Ovary (tissue), 10 donors: ENCODE results near the gene CLRN2. TPM values are rescaled to one million over a fixed set of nuclear protein-coding genes. Genes with fewer than 3 reads are reported as not detected.

ENCODE experiments used
- DNase-seq, 5 donors: peaks; one replicate each; pipeline ENCODE4 v3.0.0-alpha.2; 2019 to 2020
- H3K27ac ChIP-seq, 2 donors: fragments of 200-600 bp; one replicate each; pipeline versions ENCODE4 v1.5.1 to v1.8.0; 2019 to 2022
- H3K27me3 ChIP-seq: fragments of 200-600 bp; one replicate; pipeline ENCODE4 v1.8.0; 2022
- H3K36me3 ChIP-seq: fragments of 200-600 bp; sonication (generic); one replicate; pipeline ENCODE4 v1.5.1; 2019
- H3K4me1 ChIP-seq: one replicate; pipeline ENCODE4 v1.8.1; 2013; ENCODE audit warnings: mild to moderate bottlenecking, moderate library complexity; ENCODE audit not compliant: insufficient read depth
- H3K4me3 ChIP-seq: fragments of 200-600 bp; sonication (generic); one replicate; pipeline ENCODE4 v1.5.1; 2017
- H3K9me3 ChIP-seq, 2 donors: fragments of 200-600 bp in 1 of 2; sonication (generic) in 1 of 2; one replicate each; pipeline versions ENCODE4 v1.5.1 to v1.8.1; 2013 to 2019; ENCODE audit warnings: mild to moderate bottlenecking in 1 of 2, moderate library complexity in 1 of 2
- EP300 ChIP-seq: sonication (generic); formaldehyde crosslinking; IDR thresholded peaks from one replicate; pipeline ENCODE4 v1.6.1; 2017; ENCODE audit warnings: antibody characterized with exemption
- POLR2A ChIP-seq: fragments of 450-650 bp; IDR thresholded peaks from one replicate; pipeline ENCODE4 v1.6.1; 2017; ENCODE audit warnings: antibody characterized with exemption, mild to moderate bottlenecking, moderate library complexity
- WGBS, 3 donors: extraction: QIAGEN DNeasy Blood & Tissue Kit in 1 of 3; methylation state at CpG; one replicate each; pipeline versions ENCODE4 v1.1.5 to v1.1.7; 2013 to 2017; 5-methylcytosine and 5-hydroxymethylcytosine counted together
- intact Hi-C, 4 donors: fragments of 100-400 bp; cut with DNase I; formaldehyde crosslinking; loops; one replicate each; pipeline versions ENCODE4 v1.11.0 to v1.15.1; 2022 to 2023
- long read RNA-seq, 3 donors: library from polyadenylated mRNA in 2 of 3; unstranded in 2 of 3; transcript quantifications; one replicate each; pipeline ENCODE4 v2.0.0 and lab custom pipeline, GENCODE V29; 2021 to 2026
- polyA plus RNA-seq, 2 donors: library from polyadenylated mRNA; stranded (reverse); fragments of 200-250 nt in 1 of 2; fragments of 350-450 nt in 1 of 2; fragmentation: Illumina TruSeq in 1 of 2; extraction: RNeasy Lipid Tissue Mini Kit (QIAGEN cat#74804) in 1 of 2; gene quantifications; one replicate each; pipeline ENCODE4 v1.2.3, GENCODE V29; 2013 to 2014
- total RNA-seq, 7 donors: library from RNA; depleted of rRNA in 2 of 7; stranded (reverse); fragments of >200 nt in 2 of 7; fragmentation: NEBNext Ultra II Directional in 3 of 7; extraction: Animal tissue kit (Norgen Biotek cat#: 25700) in 3 of 7; gene quantifications; one replicate each; pipeline versions ENCODE4 v1.1.0 to v1.2.4, GENCODE V29; 2016 to 2023
- TF ChIP-seq, protein P1 (sequence below), 3 donors: fragments of 450-650 bp in 2 of 3; fragments of 200-600 bp in 1 of 3; IDR thresholded peaks; one replicate each; pipeline versions ENCODE4 v1.5.1 to v1.8.0; 2016 to 2022; ENCODE audit warnings: antibody characterized with exemption in 3 of 3, mild to moderate bottlenecking in 1 of 3
- donor health status: DM: no; HTN: no; CAD: no; lungs with moderate emphysema.
- donor health status: DM: no; HTN: no; CAD: no.
- donor health status: Bipolar disorder and iron deficiency.
- donor health status: DM: yes; HTN: yes; CAD: no.
- donor health status: DM: no; HTN: no; CAD: no.
- donor health status: DM: yes; HTN: yes; CAD: no.

Gene CLRN2, protein sequence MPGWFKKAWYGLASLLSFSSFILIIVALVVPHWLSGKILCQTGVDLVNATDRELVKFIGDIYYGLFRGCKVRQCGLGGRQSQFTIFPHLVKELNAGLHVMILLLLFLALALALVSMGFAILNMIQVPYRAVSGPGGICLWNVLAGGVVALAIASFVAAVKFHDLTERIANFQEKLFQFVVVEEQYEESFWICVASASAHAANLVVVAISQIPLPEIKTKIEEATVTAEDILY
- total RNA-seq (not detected), polyA plus RNA-seq (not detected)
- long read RNA-seq, donor 1: 0 reads
- long read RNA-seq, donor 2: 0 reads
- long read RNA-seq, donor 3: 0 reads

DNA sequence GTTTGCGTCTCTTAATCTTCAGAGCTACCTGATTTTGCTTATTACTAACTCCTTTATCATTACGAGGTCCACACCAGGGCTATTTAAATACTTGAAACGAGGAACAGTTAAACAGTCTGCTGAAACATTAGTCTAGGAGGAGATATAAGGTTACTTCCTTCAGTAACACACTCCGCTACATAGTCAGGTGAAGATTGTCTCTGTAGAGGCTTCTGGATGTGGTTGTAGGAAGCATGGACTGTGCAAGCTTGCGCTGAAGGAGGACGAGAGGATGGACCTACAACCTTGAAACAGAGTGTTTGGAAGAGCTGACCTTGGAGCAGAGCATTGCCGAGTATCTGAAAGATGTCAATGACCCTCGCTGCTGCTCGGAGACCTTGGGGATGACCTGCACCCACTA lies at the start of gene CLRN2:
Gene CLRN2 (plus strand): TSS at position 301 of the 400 bp plus-strand sequence. CDS start 102 bp downstream, outside the sequence.
- Histone ChIP-seq H3K4me3 (no peak within 1 kb of the TSS), H3K9me3 (no peaks in the 10 kb centered on the region), H3K4me1 (peaks cover 2% of the 10 kb centered on the region), H3K27ac (no peak within 1 kb of the TSS), H3K27me3 (no peaks in the 10 kb centered on the region), H3K36me3 (no peaks in the 10 kb centered on the region)
- DNase-seq: no peak
- WGBS, 3 donors: 68 to 80% (median 71%) methylated on average over 9 of the region's 9 CpGs
- intact Hi-C loops: no loop called here
- TF ChIP-seq, protein P1, sequence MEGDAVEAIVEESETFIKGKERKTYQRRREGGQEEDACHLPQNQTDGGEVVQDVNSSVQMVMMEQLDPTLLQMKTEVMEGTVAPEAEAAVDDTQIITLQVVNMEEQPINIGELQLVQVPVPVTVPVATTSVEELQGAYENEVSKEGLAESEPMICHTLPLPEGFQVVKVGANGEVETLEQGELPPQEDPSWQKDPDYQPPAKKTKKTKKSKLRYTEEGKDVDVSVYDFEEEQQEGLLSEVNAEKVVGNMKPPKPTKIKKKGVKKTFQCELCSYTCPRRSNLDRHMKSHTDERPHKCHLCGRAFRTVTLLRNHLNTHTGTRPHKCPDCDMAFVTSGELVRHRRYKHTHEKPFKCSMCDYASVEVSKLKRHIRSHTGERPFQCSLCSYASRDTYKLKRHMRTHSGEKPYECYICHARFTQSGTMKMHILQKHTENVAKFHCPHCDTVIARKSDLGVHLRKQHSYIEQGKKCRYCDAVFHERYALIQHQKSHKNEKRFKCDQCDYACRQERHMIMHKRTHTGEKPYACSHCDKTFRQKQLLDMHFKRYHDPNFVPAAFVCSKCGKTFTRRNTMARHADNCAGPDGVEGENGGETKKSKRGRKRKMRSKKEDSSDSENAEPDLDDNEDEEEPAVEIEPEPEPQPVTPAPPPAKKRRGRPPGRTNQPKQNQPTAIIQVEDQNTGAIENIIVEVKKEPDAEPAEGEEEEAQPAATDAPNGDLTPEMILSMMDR (IDR thresholded peaks at IDR 0.05): no peak
- no peak for TF ChIP-seq POLR2A
- no peak for TF ChIP-seq EP300

DNA sequence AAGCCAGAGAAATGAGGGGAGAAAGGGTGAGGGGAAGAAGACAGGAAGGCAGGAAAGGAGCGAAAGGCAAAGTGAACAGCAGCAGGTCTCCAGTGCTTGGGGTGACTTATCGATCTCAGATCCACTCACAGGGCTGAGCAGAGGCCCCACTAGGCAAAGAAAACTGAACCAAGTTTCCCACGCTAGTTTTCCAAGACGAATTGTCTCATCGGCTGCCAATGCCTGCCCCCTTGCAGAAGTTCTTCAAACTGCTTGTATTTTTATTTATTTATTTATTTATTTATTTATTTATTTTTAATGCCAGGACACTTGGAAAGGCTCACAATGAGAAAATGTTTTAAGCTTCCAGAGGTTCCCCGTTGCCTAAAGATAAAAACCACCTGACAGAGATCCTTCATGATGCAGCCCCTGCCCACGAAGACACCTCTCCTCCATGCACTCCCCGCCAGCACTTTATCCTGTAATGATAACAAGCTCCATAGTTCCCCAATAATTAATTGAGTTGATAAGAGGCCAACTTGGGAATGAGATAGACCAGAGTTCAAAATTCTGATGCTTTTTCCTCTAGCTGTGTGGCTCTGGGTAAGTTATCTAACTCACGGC lies 46.2 kb upstream of the CLRN2 start:
- Histone ChIP-seq H3K4me3 (no peak overlapping the region), H3K36me3 (no peaks in the 10 kb centered on the region), H3K9me3 (no peaks in the 10 kb centered on the region), H3K4me1 (no peaks in the 10 kb centered on the region), H3K27me3 (no peaks in the 10 kb centered on the region), H3K27ac (no peak overlapping the region)
- peak in 4 of 5 donors; percentile 24 to 40 (median 32) for DNase-seq
- 36 to 41% (median 40%) methylated on average over 9 of the region's 9 CpGs for WGBS, 3 donors
- TF ChIP-seq POLR2A: no peak
- TF ChIP-seq, protein P1 (IDR thresholded peaks at IDR 0.05): no peak
- no peak for TF ChIP-seq EP300
- intact Hi-C loops: loop anchor here in 1 of 4 donors (10.0 kb wide), 1 partner anchor 134 kb away; no protein-coding TSS in a partner anchor

DNA sequence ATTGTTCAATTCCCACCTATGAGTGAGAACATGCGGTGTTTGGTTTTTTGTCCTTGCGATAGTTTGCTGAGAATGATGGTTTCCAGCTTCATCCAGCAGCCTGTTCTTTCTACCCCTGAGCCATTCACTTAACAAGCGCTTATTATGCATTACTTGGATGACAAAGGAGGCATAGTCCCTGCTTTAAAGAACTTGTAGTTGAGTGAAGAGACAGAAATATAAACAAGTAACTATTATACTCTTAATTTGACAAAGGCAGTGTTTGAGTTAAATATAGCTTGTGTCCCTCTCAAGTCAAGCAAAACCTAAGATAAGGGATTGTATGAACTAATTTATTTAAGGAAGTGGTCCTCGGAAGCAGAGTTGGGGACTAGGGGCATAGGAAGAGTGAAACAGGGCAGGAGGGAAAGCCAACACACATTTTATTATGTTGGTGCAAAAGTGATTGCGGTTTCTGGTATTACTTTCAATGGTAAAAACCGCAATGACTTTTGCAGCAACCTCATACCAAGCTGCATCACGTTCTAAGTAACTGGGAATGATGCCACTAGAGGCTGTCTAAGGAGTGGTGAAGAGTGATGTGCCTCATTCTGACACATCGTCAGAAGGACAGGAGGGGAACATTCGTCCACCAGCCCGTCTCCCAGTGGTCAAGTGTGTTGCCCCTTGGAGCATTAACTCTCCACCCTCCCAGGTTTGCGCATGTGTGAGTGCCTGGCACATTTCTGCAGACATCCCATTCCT lies 44.9 kb upstream of the CLRN2 start:
- TF ChIP-seq EP300: no peak
- TF ChIP-seq POLR2A: no peak
- TF ChIP-seq, protein P1 (IDR thresholded peaks at IDR 0.05): no peak
- 65 to 76% (median 73%) methylated on average over 11 of the region's 11 CpGs for WGBS, 3 donors
- intact Hi-C loops: loop anchor here in 3 of 4 donors (10.0 kb wide), 2 partner anchors 135 to 1175 kb away; no protein-coding TSS in a partner anchor
- Histone ChIP-seq H3K4me1 (no peaks in the 10 kb centered on the region), H3K27me3 (no peaks in the 10 kb centered on the region), H3K9me3 (no peaks in the 10 kb centered on the region), H3K27ac (no peak overlapping the region), H3K36me3 (no peaks in the 10 kb centered on the region), H3K4me3 (no peak overlapping the region)
- DNase-seq: no peak

DNA sequence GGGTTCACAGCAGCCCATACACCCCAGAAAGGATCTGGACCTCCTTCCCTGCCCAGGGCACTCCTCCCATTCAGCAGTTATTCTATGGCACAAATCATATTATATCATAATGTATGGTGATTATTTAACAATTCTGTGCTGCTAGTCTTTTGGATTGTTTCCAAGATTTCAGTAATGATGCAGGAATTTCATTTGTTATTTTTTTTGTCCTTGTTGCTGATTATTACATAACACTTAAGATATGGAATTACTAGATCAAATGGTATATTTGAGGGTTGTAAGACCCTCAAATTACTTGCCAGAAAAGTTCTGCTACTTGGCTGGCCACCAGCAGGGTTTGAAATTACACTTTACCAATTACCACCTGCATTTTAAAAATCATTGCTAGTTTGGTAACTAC lies 39.5 kb upstream of the CLRN2 start:
- intact Hi-C loops: loop anchor here in 2 of 4 donors (10.0 kb wide), 1 partner anchor 1181 kb away; no protein-coding TSS in a partner anchor
- TF ChIP-seq EP300: no peak
- TF ChIP-seq, protein P1 (IDR thresholded peaks at IDR 0.05): no peak
- TF ChIP-seq POLR2A: no peak
- no peak for DNase-seq

More for the DNA sequence above, 39.5 kb upstream of the CLRN2 start:
- Histone ChIP-seq H3K36me3 (no peaks in the 10 kb centered on the region), H3K4me1 (no peaks in the 10 kb centered on the region), H3K27me3 (no peaks in the 10 kb centered on the region), H3K4me3 (no peak overlapping the region), H3K27ac (no peak overlapping the region), H3K9me3 (no peaks in the 10 kb centered on the region)
